Muscle layer of colon (tissue), 2 donors: ENCODE data around the gene GLIS1.

Source experiments
- H3K27ac ChIP-seq: one replicate; pipeline ENCODE4 v1.7.0; 2013; ENCODE audit warnings: low read depth, mild to moderate bottlenecking, low read length, moderate library complexity
- H3K27me3 ChIP-seq, 2 donors: one replicate each; pipeline ENCODE4 v1.7.0; 2013; ENCODE audit warnings: low read length in 2 of 2, mild to moderate bottlenecking in 2 of 2; ENCODE audit not compliant: insufficient read depth in 2 of 2, control insufficient read depth in 1 of 2
- H3K36me3 ChIP-seq: one replicate; pipeline ENCODE4 v1.7.0; 2013; ENCODE audit warnings: mild to moderate bottlenecking, low read length; ENCODE audit not compliant: insufficient read depth
- H3K4me1 ChIP-seq: one replicate; pipeline ENCODE4 v1.7.0; 2013; ENCODE audit warnings: mild to moderate bottlenecking, low read length; ENCODE audit not compliant: insufficient read depth
- H3K4me3 ChIP-seq, 2 donors: one replicate each; pipeline ENCODE4 v1.7.0; 2013; ENCODE audit warnings: low read length in 2 of 2, low read depth in 1 of 2, mild to moderate bottlenecking in 1 of 2, moderate library complexity in 1 of 2
- H3K9ac ChIP-seq: one replicate; pipeline ENCODE4 v1.7.0; 2013; ENCODE audit warnings: low read length
- H3K9me3 ChIP-seq: one replicate; pipeline ENCODE4 v1.7.0; 2013; ENCODE audit warnings: mild to moderate bottlenecking, low read length
- donor health status: abdominal sarcoma.
- donor health status: Adenocarcinoma of cecum.

Gene GLIS1

GRCh38 chr1:53499257-53500203 lies 239.4 kb downstream of the GLIS1 start:
- Histone ChIP-seq H3K4me3 (no peak overlapping the region), H3K9me3 (no peaks in the 10 kb centered on the region), H3K4me1 (peaks cover 19% of the 10 kb centered on the region), H3K27me3 (no peaks in the 10 kb centered on the region), H3K9ac (no peak overlapping the region), H3K36me3 (no peaks in the 10 kb centered on the region), H3K27ac (no peak overlapping the region)

- Histone ChIP-seq H3K27me3 (no peaks in the 10 kb centered on the region), H3K27ac (no peak overlapping the region), H3K4me1 (peaks cover 19% of the 10 kb centered on the region), H3K9ac (no peak overlapping the region), H3K9me3 (no peaks in the 10 kb centered on the region), H3K4me3 (no peak overlapping the region), H3K36me3 (no peaks in the 10 kb centered on the region)
Observed at GRCh38 chr1:53498555-53499131, 240.3 kb downstream of the GLIS1 start.

DNA sequence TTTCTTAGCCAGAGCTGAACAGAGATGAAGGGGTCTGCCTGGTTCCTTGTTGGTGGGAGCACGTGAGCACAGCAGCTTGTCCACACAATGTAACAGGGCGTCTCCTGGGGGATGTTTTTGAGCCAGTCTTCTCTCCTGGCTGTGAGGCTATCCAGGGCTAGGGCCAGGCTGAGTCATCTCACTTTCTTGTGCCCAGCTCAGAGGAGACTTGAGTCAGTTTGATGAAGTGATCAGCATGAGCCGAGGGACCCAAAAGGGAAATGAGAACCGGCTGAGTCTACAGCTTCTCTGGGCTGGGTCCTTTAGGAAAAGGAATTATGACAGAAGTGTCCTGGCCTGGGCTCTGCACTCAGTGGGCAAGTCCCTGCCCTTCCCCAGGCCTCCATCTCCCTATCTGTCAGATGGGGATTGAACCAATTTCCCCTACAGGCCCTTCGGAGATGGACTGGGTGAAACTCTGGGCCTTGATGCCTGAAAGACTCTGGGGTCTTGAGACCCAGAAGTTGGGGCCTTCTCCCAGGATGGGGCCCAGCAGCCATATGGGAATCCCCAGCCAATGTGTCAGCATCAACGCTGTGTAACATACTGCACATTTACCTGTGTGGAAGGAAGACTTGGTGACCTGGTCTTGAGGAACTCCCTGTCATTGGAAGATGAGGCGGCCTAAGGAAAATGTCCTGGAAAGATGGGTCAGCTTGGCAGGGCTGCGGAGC lies 243.2 kb downstream of the GLIS1 start:
- Histone ChIP-seq H3K9ac (no peak overlapping the region), H3K4me1 (peaks cover 14% of the 10 kb centered on the region), H3K27ac (no peak overlapping the region), H3K4me3 (no peak overlapping the region), H3K36me3 (no peaks in the 10 kb centered on the region), H3K9me3 (no peaks in the 10 kb centered on the region), H3K27me3 (no peaks in the 10 kb centered on the region)

DNA sequence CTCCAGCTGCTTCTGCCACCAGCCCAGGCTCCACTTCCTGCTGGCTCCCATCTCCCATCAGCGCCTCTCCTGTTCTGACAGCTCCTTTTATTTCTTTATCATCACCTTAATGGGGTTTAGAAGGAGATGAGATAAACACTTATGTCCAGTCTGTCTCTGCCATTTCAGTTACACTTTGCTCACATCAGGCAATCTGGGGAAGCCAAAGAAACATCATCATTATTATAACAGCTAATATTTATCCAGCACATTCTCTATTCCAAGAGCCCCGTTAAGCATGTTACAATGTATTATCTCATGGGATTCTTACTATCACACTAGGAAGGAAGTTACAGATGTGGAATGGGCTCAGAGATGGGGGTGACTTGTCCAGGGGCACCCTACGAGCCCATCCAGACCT lies 248.6 kb downstream of the GLIS1 start:
- H3K9me3 ChIP-seq = no peaks in the 10 kb centered on the region
- H3K9ac ChIP-seq = no peak overlapping the region
- H3K36me3 ChIP-seq = no peaks in the 10 kb centered on the region
- no peak overlapping the region for H3K27ac ChIP-seq
- H3K4me3 ChIP-seq = no peak overlapping the region
- no peaks in the 10 kb centered on the region for H3K4me1 ChIP-seq
- H3K27me3 ChIP-seq = peaks cover 0 to 10% of the 10 kb centered on the region in 2 donors

DNA sequence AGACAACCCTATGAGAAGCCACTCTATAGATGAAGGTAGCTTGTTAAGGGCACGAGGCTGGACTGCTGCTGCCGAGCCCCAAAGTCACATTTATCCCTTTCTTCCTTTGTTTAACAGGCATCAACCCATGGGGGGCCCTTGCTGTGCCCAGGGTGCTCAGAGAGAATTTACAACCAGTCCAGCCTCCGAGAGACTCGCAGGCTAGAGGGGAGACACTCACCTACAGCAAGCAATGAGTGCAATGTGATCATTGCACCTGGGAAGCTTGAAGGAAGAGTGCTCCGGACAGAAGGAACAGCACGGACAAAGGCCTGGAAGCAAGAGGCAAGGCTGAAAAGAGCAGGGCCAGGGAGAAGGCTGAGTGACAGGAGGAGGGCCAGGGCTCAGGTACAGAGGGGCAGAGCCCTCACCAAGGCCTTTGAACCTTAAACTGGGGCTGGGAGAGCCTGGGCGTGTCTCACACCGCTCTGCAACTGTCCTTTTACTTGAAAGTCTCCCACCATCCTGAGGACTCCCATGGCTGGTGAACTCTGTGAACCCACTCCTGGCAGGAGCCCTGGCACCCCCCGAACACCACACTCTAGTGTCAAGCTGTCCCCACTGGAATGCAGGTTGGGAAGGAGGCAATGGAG lies 252.5 kb downstream of the GLIS1 start:
- Histone ChIP-seq H3K27ac (no peak overlapping the region), H3K27me3 (peaks cover 0 to 10% of the 10 kb centered on the region in 2 donors), H3K9ac (no peak overlapping the region), H3K4me3 (no peak overlapping the region), H3K36me3 (no peaks in the 10 kb centered on the region), H3K4me1 (no peaks in the 10 kb centered on the region), H3K9me3 (no peaks in the 10 kb centered on the region)

DNA sequence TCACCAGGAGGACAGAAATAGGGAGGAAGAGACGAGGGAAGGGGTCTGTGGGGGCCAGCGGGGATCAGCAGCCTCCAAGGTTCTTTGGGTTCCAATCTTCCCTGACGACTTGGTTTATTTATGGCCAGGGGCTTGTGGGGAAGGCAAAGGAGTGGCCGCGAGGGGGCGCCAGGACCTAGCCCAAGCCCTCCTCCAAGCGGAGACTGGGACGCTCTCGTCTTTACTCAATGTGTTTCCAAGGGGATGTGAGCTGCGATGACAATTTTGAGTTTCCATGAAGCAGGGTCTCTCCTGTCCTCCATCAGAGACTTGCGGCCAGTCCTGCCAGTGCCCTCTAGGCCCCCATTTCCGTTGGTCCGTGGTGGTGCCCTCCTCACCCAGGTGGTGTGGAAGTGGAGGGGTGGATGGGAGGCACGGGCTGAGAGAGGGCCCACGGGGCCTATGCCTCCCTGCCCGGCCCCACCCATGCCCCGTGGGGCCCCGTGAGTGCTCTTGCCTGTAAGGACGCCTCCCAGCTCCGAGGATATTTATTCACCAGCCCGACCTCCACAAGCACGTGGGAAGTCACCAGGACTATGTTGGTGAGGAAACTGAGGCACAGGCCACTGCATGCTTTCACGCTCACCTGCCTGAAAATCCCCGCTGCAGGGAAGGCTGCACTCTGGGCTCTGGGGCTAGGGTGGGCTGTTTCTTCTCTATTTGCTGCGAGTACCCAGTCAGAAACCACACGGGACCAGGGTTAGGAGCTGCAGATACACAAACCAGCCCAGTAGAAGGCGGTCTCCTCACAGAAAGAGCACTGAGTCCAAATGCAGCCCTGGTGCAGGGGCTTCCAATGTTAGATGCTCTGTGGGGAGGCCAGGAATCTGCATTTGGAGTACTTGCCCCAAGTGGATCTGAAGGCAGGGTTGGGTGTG lies 253.2 kb downstream of the GLIS1 start:
- H3K4me1 ChIP-seq = no peaks in the 10 kb centered on the region
- peaks cover 0 to 10% of the 10 kb centered on the region in 2 donors for H3K27me3 ChIP-seq
- H3K27ac ChIP-seq = no peak overlapping the region
- H3K9me3 ChIP-seq = no peaks in the 10 kb centered on the region
- H3K9ac ChIP-seq = no peak overlapping the region
- H3K36me3 ChIP-seq = no peaks in the 10 kb centered on the region
- H3K4me3 ChIP-seq = no peak overlapping the region

- Histone ChIP-seq H3K36me3 (no peaks in the 10 kb centered on the region), H3K9me3 (no peaks in the 10 kb centered on the region), H3K9ac (no peak overlapping the region), H3K27ac (no peak overlapping the region), H3K4me3 (no peak overlapping the region), H3K4me1 (no peaks in the 10 kb centered on the region), H3K27me3 (peaks cover 0 to 10% of the 10 kb centered on the region in 2 donors)
Observed at GRCh38 chr1:53484705-53485477, 254.1 kb downstream of the GLIS1 start.

DNA sequence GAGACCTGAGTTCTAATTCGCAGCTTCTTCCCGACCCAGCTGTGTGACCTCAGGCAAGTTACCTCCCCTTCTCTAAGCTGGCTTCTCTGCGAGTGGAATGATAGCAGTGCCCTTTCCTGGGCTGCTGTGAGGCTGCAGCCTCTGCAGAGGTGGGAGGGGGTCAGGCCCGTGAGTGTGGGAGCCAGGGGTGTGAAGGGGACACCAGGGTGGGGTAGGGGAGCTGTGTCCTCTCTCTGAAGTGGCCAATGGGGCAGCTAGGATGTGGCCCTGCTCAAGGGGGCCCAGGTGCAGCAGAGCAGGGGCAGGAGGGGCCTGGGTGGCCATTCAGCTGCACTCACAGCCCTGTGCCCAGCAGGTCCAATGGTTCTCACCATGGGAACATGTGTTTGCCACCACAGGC lies 255.3 kb downstream of the GLIS1 start:
- Histone ChIP-seq H3K36me3 (no peaks in the 10 kb centered on the region), H3K27me3 (peaks cover 0 to 10% of the 10 kb centered on the region in 2 donors), H3K4me3 (no peak overlapping the region), H3K9ac (no peak overlapping the region), H3K4me1 (no peaks in the 10 kb centered on the region), H3K9me3 (no peaks in the 10 kb centered on the region), H3K27ac (no peak overlapping the region)

- H3K4me1 ChIP-seq = no peaks in the 10 kb centered on the region
- H3K9ac ChIP-seq = no peak overlapping the region
- no peaks in the 10 kb centered on the region for H3K36me3 ChIP-seq
- H3K27ac ChIP-seq = no peak overlapping the region
- peaks cover 0 to 10% of the 10 kb centered on the region in 2 donors for H3K27me3 ChIP-seq
- H3K9me3 ChIP-seq = no peaks in the 10 kb centered on the region
- H3K4me3 ChIP-seq = no peak overlapping the region
Observed at GRCh38 chr1:53483170-53483569, 255.8 kb downstream of the GLIS1 start.
